ENCODE measurements around the gene RIPPLY1. TPM values are rescaled to one million over a fixed set of nuclear protein-coding genes. Genes with fewer than 3 reads are reported as not detected.

RIPPLY1 gene
- total and polyA plus RNA-seq, 2 donors (not counting 1 experiment from before 2014, with no cell fraction given) = not detected

GRCh38 chrX:106862972-106863688, 40.0 kb downstream of the RIPPLY1 start:
- Histone ChIP-seq H3K79me2 (ENCODE audit: control insufficient read depth, insufficient read depth, low read length) (no peaks in the 10 kb centered on the region), H3K4me1 (ENCODE audit: control insufficient read depth, extremely low read depth, insufficient read depth, low read length) (no peaks in the 10 kb centered on the region), H3K4me3 (replicated peaks in 1 of 4; ENCODE audit: control extremely low read depth in 1 of 4, insufficient read depth in 1 of 4, low read depth in 3 of 4, low read length in 4 of 4) (no peak overlapping the region), H4K20me1 (ENCODE audit: control insufficient read depth, extremely low read depth, insufficient read depth, low read length) (no peaks in the 10 kb centered on the region), H3K4me2 (ENCODE audit: extremely low read depth, insufficient read depth, low read length) (no peak overlapping the region), H3K27me3 (ENCODE audit: control insufficient read depth, insufficient read depth, low read length) (no peaks in the 10 kb centered on the region), H3K9ac (ENCODE audit: insufficient read depth, low read length) (no peak overlapping the region), H3K36me3 (ENCODE audit: control insufficient read depth, insufficient read depth, low read length) (peaks cover 1% of the 10 kb centered on the region), H3K9me3 (ENCODE audit: control insufficient read depth, insufficient read depth, low read depth, low read length) (no peaks in the 10 kb centered on the region), H3K27ac (ENCODE audit: insufficient read depth, low read length) (no peak overlapping the region), H2AFZ (ENCODE audit: low read length) (no peak overlapping the region)
- DNase-seq (ENCODE audit: low read depth in 2 of 2) = no peak
- TF ChIP-seq CTCF (conservative IDR thresholded peaks at IDR 0.05 in 1 of 2, IDR thresholded peaks at IDR 0.05 in 1 of 2; ENCODE audit: low read depth in 1 of 2, low read length in 2 of 2) (peak in 1 of 2 donors; percentile 35), EZH2 (IDR thresholded peaks at IDR 0.05; ENCODE audit: low read length, missing control alignments) (no peak)

Other genes with a start within 250 kb of the RIPPLY1 start
- gene RNF128, start 176.6 kb downstream of the RIPPLY1 start, total RNA-seq = 2.3 and 8.1 TPM in 2 replicates
- 0.74 and 5.1 TPM in 2 replicates for gene RNF128, start 176.6 kb downstream of the RIPPLY1 start, polyA plus RNA-seq
- gene TBC1D8B, start 100.7 kb downstream of the RIPPLY1 start, total RNA-seq = 5.4 and 9.1 TPM in 2 replicates
- gene TBC1D8B, start 100.7 kb downstream of the RIPPLY1 start, polyA plus RNA-seq = 8.7 and 15.4 TPM in 2 replicates
- gene CLDN2, start 17.1 kb upstream of the RIPPLY1 start, total RNA-seq = not detected in 2 replicates
- gene CLDN2, start 17.1 kb upstream of the RIPPLY1 start, polyA plus RNA-seq = 0.02 TPM in 1 of 2 replicates, not detected in the other
- 43.7 and 44.8 TPM in 2 replicates for gene MORC4, start 96.9 kb upstream of the RIPPLY1 start, total RNA-seq
- gene MORC4, start 96.9 kb upstream of the RIPPLY1 start, polyA plus RNA-seq = 24.5 and 27.5 TPM in 2 replicates
- 12.6 and 13.2 TPM in 2 replicates for gene RBM41, start 215.5 kb upstream of the RIPPLY1 start, total RNA-seq
- 6.8 and 9.1 TPM in 2 replicates for gene RBM41, start 215.5 kb upstream of the RIPPLY1 start, polyA plus RNA-seq

All from fibroblast of lung (primary cell).